HEK293T (cell line): ENCODE results near the gene ARPC1B.
"Not testable (repeated sequence)": the region's sequence is repeated elsewhere in the genome, so short reads cannot be mapped to it uniquely, and the experiment has no call there.

Experiments
- FOXM1 ChIP-seq: fragments of 450-650 bp; IDR thresholded peaks from 2 replicates; pipeline ENCODE4 v1.6.1; 2017; ENCODE audit warnings: mild to moderate bottlenecking, borderline replicate concordance
- SP1 ChIP-seq: fragments of 450-650 bp; IDR thresholded peaks from 2 replicates; pipeline ENCODE4 v1.6.1; 2017
- ZNF384 ChIP-seq: fragments of 450-650 bp; IDR thresholded peaks from 2 replicates; pipeline ENCODE4 v1.6.1; 2016

DNA sequence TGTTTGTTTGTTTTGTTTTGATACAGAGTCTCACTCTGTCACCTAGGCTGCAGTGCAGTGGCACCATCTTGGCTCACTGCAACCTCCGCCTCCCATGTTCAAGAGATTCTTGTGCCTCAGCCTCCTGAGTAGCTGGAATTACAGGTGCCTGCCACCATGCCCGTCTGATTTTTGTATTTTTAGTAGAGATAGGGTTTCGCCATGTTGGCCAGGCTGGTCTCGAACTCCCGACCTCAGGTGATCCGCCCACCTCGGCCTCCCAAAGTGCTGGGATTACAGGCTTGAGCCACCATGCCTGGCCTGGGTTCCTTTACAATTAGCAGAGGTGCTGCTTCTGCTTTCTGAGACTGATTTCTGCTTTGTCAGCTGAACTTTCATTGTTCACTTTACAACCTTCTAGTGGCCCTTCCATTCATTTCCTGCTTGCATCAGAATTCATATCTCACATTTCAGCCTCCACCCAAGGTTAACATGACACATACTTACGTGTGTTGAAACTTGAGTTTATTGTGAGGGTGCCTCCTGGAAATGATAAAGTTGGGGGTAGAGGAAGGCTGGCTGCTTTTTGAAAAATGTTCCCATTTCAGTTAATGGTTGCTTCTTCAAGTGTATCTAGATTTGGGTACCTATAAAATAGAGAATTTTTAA lies 44.1 kb upstream of the ARPC1B start:
- not testable (repeated sequence) for TF ChIP-seq SP1, ZNF384, FOXM1
